HEK293 (cell line): Measurements from ENCODE around the gene RRH.

ENCODE experiments used
- CTCF ChIA-PET: fragments of 350-600 bp; formaldehyde crosslinking; extraction: SDS; loops from one replicate; lab custom pipeline; 2021; ENCODE audit warnings: antibody characterized with exemption; lab: Yijun Ruan, JAX
- POLR2A ChIA-PET: fragments of 300-600 bp; formaldehyde crosslinking; extraction: SDS; loops from one replicate; lab custom pipeline; 2020; ENCODE audit warnings: antibody characterized with exemption, inconsistent platforms; lab: Yijun Ruan, JAX
- H3K27ac ChIP-seq: fragments of 200-500 bp; sonication (Bioruptor generic); 2 replicates; pipeline ENCODE4 v1.5.1; 2014; ENCODE audit warnings: low read depth, low read length, control low read depth, inconsistent platforms; ENCODE audit errors: extremely low read depth
- H3K36me3 ChIP-seq, 2 experiments: fragments of 200-500 bp in 1 of 2; sonication (Bioruptor generic) in 1 of 2; 1 replicate in 1 of 2; 2 replicates in 1 of 2; pipeline ENCODE4 v1.5.1; 2014 to 2017; ENCODE audit warnings: inconsistent platforms in 2 of 2, low read length in 2 of 2; ENCODE audit not compliant: control insufficient read depth in 2 of 2, insufficient read depth in 1 of 2
- H3K4me1 ChIP-seq: fragments of 200-500 bp; sonication (Bioruptor generic); 2 replicates; pipeline ENCODE4 v1.5.1; 2014; ENCODE audit warnings: mild to moderate bottlenecking, low read length, inconsistent platforms; ENCODE audit not compliant: control insufficient read depth, insufficient read depth
- H3K4me3 ChIP-seq: 2 replicates; pipeline ENCODE4 v1.5.1; 2011; ENCODE audit warnings: low read depth, mild to moderate bottlenecking, control low read depth, low read length, moderate library complexity
- H3K9me3 ChIP-seq: fragments of 200-500 bp; sonication (Bioruptor generic); 2 replicates; pipeline ENCODE4 v1.5.1; 2014; ENCODE audit warnings: low read depth, low read length, inconsistent platforms; ENCODE audit not compliant: control insufficient read depth, insufficient read depth
- EGR2 ChIP-seq: fragments of 450-650 bp; formaldehyde crosslinking; IDR thresholded peaks from 2 replicates; pipeline ENCODE4 v1.5.1; 2016; ENCODE audit warnings: low read depth, missing biosample characterization, missing genetic modification characterization
- ELK4 ChIP-seq: IDR thresholded peaks from 2 replicates; pipeline ENCODE4 v1.6.1; 2011; ENCODE audit warnings: mild to moderate bottlenecking, low read depth, low read length, borderline replicate concordance
- GLIS2 ChIP-seq: fragments of 450-650 bp; formaldehyde crosslinking; IDR thresholded peaks from 2 replicates; pipeline ENCODE4 v1.5.1; 2016; ENCODE audit warnings: missing biosample characterization, missing genetic modification characterization
- HOXC10 ChIP-seq: sonication (generic); formaldehyde crosslinking; IDR thresholded peaks from 2 replicates; pipeline ENCODE4 v1.8.1; 2023; ENCODE audit warnings: mild to moderate bottlenecking, missing genetic modification reagents
- IKZF3 ChIP-seq: fragments of 450-650 bp; IDR thresholded peaks from 2 replicates; pipeline ENCODE4 v1.5.0; 2018; ENCODE audit warnings: missing biosample characterization, mild to moderate bottlenecking, missing genetic modification characterization, moderate library complexity
- KLF1 ChIP-seq: fragments of 450-650 bp; formaldehyde crosslinking; IDR thresholded peaks from 2 replicates; pipeline ENCODE4 v1.5.1; 2016; ENCODE audit warnings: missing biosample characterization, missing genetic modification characterization
- MYNN ChIP-seq: fragments of 450-650 bp; formaldehyde crosslinking; IDR thresholded peaks from 2 replicates; pipeline ENCODE4 v1.5.1; 2016; ENCODE audit warnings: missing biosample characterization, missing genetic modification characterization, borderline replicate concordance
- PATZ1 ChIP-seq: fragments of 450-650 bp; formaldehyde crosslinking; IDR thresholded peaks from 2 replicates; pipeline ENCODE4 v1.5.1; 2016; ENCODE audit warnings: missing biosample characterization, missing genetic modification characterization
- SETDB1 ChIP-seq: IDR thresholded peaks from one replicate; pipeline ENCODE4 v1.6.1; 2017; ENCODE audit warnings: mild to moderate bottlenecking, low read length, moderate library complexity, mixed read lengths; ENCODE audit not compliant: insufficient read length
- ZBTB1 ChIP-seq: fragments of 450-650 bp; formaldehyde crosslinking; IDR thresholded peaks from 2 replicates; pipeline ENCODE4 v1.5.1; 2016; ENCODE audit warnings: missing biosample characterization, missing genetic modification characterization
- ZBTB11 ChIP-seq: fragments of 450-650 bp; formaldehyde crosslinking; conservative IDR thresholded peaks from 2 replicates; pipeline ENCODE4 v1.5.1; 2016; ENCODE audit warnings: low read depth, missing biosample characterization, missing genetic modification characterization
- ZBTB21 ChIP-seq: fragments of 450-650 bp; formaldehyde crosslinking; IDR thresholded peaks from 2 replicates; pipeline ENCODE4 v1.5.1; 2017; ENCODE audit warnings: missing biosample characterization, missing genetic modification characterization
- ZFP69B ChIP-seq: fragments of 450-650 bp; formaldehyde crosslinking; IDR thresholded peaks from 2 replicates; pipeline ENCODE4 v1.5.1; 2016; ENCODE audit warnings: missing biosample characterization, missing genetic modification characterization
- ZNF175 ChIP-seq: fragments of 450-650 bp; formaldehyde crosslinking; IDR thresholded peaks from 2 replicates; pipeline ENCODE4 v1.5.1; 2016; ENCODE audit warnings: missing biosample characterization, missing genetic modification characterization
- ZNF223 ChIP-seq: fragments of 450-650 bp; formaldehyde crosslinking; IDR thresholded peaks from 2 replicates; pipeline ENCODE4 v1.5.1; 2016; ENCODE audit warnings: missing biosample characterization, missing genetic modification characterization
- ZNF239 ChIP-seq: fragments of 450-650 bp; formaldehyde crosslinking; IDR thresholded peaks from 2 replicates; pipeline ENCODE4 v1.5.1; 2016; ENCODE audit warnings: missing biosample characterization, missing genetic modification characterization
- ZNF302 ChIP-seq: fragments of 450-650 bp; formaldehyde crosslinking; IDR thresholded peaks from 2 replicates; pipeline ENCODE4 v1.5.1; 2016; ENCODE audit warnings: missing biosample characterization, missing genetic modification characterization, low read depth
- ZNF324 ChIP-seq: fragments of 450-650 bp; formaldehyde crosslinking; IDR thresholded peaks from 2 replicates; pipeline ENCODE4 v1.5.1; 2016; ENCODE audit warnings: missing biosample characterization, missing genetic modification characterization
- ZNF341 ChIP-seq: fragments of 450-650 bp; formaldehyde crosslinking; IDR thresholded peaks from 2 replicates; pipeline ENCODE4; 2016; ENCODE audit warnings: low read depth, missing biosample characterization, missing genetic modification characterization
- ZNF350 ChIP-seq: fragments of 450-650 bp; formaldehyde crosslinking; IDR thresholded peaks from 2 replicates; pipeline ENCODE4 v1.5.0; 2017; ENCODE audit warnings: missing biosample characterization, mild to moderate bottlenecking, missing genetic modification characterization
- ZNF366 ChIP-seq: fragments of 450-650 bp; formaldehyde crosslinking; conservative IDR thresholded peaks from 2 replicates; pipeline ENCODE4 v1.5.1; 2016; ENCODE audit warnings: missing biosample characterization, missing genetic modification characterization
- ZNF394 ChIP-seq: fragments of 450-650 bp; formaldehyde crosslinking; IDR thresholded peaks from 2 replicates; pipeline ENCODE4 v1.5.1; 2016; ENCODE audit warnings: missing biosample characterization, missing genetic modification characterization, mild to moderate bottlenecking, moderate library complexity, borderline replicate concordance
- ZNF529 ChIP-seq: fragments of 450-650 bp; formaldehyde crosslinking; IDR thresholded peaks from 2 replicates; pipeline ENCODE4 v1.5.1; 2017; ENCODE audit warnings: missing genetic modification characterization, missing biosample characterization; ENCODE audit not compliant: insufficient replicate concordance
- ZNF585B ChIP-seq: fragments of 450-650 bp; formaldehyde crosslinking; IDR thresholded peaks from 2 replicates; pipeline ENCODE4 v1.5.1; 2016; ENCODE audit warnings: missing biosample characterization, missing genetic modification characterization
- ZNF677 ChIP-seq: fragments of 450-650 bp; IDR thresholded peaks from 2 replicates; pipeline ENCODE4 v1.5.0; 2018; ENCODE audit warnings: missing biosample characterization, mild to moderate bottlenecking, missing genetic modification characterization, moderate library complexity
- ZNF701 ChIP-seq: fragments of 450-650 bp; formaldehyde crosslinking; IDR thresholded peaks from 2 replicates; pipeline ENCODE4 v1.5.1; 2016; ENCODE audit warnings: missing biosample characterization, missing genetic modification characterization
- ZNF791 ChIP-seq: fragments of 450-650 bp; formaldehyde crosslinking; IDR thresholded peaks from 2 replicates; pipeline ENCODE4 v1.5.1; 2016; ENCODE audit warnings: missing biosample characterization, missing genetic modification characterization
- ZNF792 ChIP-seq: fragments of 450-650 bp; formaldehyde crosslinking; IDR thresholded peaks from 2 replicates; pipeline ENCODE4 v1.5.1; 2016; ENCODE audit warnings: missing biosample characterization, missing genetic modification characterization
- ZSCAN5A ChIP-seq: fragments of 450-650 bp; formaldehyde crosslinking; IDR thresholded peaks from 2 replicates; pipeline ENCODE4 v1.5.1; 2016; ENCODE audit warnings: missing biosample characterization, missing genetic modification characterization
- TF ChIP-seq, protein P1 (sequence below): fragments of 450-650 bp; formaldehyde crosslinking; IDR thresholded peaks from 2 replicates; pipeline ENCODE4 v1.5.1; 2016; ENCODE audit warnings: missing biosample characterization, missing genetic modification characterization

RRH gene

DNA sequence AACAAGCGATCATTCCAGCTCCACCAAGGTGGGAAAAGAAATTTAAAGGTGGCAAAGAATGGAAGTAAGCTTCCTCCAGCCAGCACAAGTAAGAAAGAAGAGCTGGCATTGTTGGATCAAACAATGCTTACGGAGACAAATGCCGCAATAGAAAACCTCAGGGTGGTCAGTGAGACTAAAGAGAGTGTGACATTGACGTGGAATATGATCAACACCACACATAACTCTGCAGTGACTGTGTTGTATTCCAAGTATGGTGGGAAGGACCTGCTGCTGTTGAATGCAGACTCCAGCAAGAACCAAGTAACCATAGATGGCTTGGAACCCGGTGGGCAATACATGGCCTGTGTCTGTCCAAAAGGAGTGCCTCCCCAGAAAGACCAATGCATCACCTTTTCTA lies 42.3 kb downstream of the RRH start:
- POLR2A ChIA-PET: no interaction called here
- Histone ChIP-seq H3K9me3 (no peaks in the 10 kb centered on the region), H3K4me1 (no peaks in the 10 kb centered on the region; the same call in 1 of the 2 replicates), H3K36me3 (no peaks in the 10 kb centered on the region), H3K27ac (no peak overlapping the region), H3K4me3 (no peak overlapping the region)
- TF ChIP-seq PATZ1 (tag by site-specific recombination) (no peak), ZNF701 (tag by site-specific recombination) (no peak), GLIS2 (no peak), EGR2 (tag by site-specific recombination) (no peak), ZNF529 (tag by site-specific recombination) (no peak), ZFP69B (tag by site-specific recombination) (no peak), ZNF341 (tag by site-specific recombination) (no peak), ZBTB11 (tag by site-specific recombination) (no peak), ZNF302 (no peak), ZNF324 (tag by site-specific recombination) (no peak), ZSCAN5A (tag by site-specific recombination) (no peak), ELK4 (no peak), ZNF366 (no peak)
- CTCF ChIA-PET: interaction anchor here (0.7 kb wide), 1 partner anchor 109 kb away, joined by 3 read pairs; no protein-coding TSS in a partner anchor

DNA sequence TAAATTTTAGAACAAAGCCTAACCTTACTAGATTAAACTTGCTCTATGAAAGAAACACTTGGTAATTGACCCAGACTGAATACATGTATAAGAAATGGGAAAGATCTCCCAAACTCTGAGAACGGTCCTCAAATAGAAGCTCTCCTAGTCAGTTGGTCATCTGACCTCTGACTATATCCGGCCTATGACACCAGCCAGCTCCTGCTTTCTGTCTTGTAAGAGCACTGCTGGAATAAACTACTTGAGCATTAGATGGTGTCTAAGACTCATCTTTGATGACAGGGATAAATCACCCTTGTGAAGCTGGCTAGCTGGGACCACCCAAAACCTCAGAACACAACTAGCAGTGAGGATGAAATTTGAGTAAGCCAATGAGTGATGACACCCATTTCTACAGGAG lies 44.3 kb downstream of the RRH start:
- no peaks in the 10 kb centered on the region for H3K9me3 ChIP-seq
- ChIA-PET POLR2A (no interaction called here), CTCF (no interaction called here)
- H3K4me3 ChIP-seq: no peak overlapping the region
- H3K36me3 ChIP-seq: no peaks in the 10 kb centered on the region
- no peak overlapping the region for H3K27ac ChIP-seq
- H3K4me1 ChIP-seq: no peaks in the 10 kb centered on the region; the same call in 1 of the 2 replicates
- TF ChIP-seq ZNF366: no peak
- no peak for TF ChIP-seq ZNF791
- TF ChIP-seq ZNF175 (tag by site-specific recombination): no peak
- TF ChIP-seq HOXC10 (CRISPR knock-in tag): no peak
- no peak for TF ChIP-seq ZBTB21 (tag by site-specific recombination)
- no peak for TF ChIP-seq KLF1
- TF ChIP-seq ZNF394 (tag by site-specific recombination): no peak
- TF ChIP-seq ZNF239 (tag by site-specific recombination): no peak
- no peak for TF ChIP-seq SETDB1
- no peak for TF ChIP-seq IKZF3
- no peak for TF ChIP-seq ZNF223
- no peak for TF ChIP-seq MYNN (tag by site-specific recombination)
- no peak for TF ChIP-seq ZBTB1 (tag by site-specific recombination)
- TF ChIP-seq, protein P1, sequence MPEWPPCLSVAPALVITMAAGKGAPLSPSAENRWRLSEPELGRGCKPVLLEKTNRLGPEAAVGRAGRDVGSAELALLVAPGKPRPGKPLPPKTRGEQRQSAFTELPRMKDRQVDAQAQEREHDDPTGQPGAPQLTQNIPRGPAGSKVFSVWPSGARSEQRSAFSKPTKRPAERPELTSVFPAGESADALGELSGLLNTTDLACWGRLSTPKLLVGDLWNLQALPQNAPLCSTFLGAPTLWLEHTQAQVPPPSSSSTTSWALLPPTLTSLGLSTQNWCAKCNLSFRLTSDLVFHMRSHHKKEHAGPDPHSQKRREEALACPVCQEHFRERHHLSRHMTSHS (tag by site-specific recombination): no peak
- TF ChIP-seq ZNF792 (tag by site-specific recombination): no peak
- TF ChIP-seq ZNF350 (tag by site-specific recombination): no peak
- TF ChIP-seq ZNF677: no peak
- no peak for TF ChIP-seq ZNF585B (tag by site-specific recombination)
